Ovary (tissue), 3 donors: ENCODE results near the gene SLC38A11.

Experiments used
- CTCF ChIP-seq, 3 donors: fragments of 450-650 bp in 2 of 3; fragments of 200-600 bp in 1 of 3; IDR thresholded peaks; one replicate each; pipeline versions ENCODE4 v1.5.1 to v1.8.0; 2016 to 2022; ENCODE audit warnings: antibody characterized with exemption in 3 of 3, mild to moderate bottlenecking in 1 of 3
- EP300 ChIP-seq: sonication (generic); formaldehyde crosslinking; IDR thresholded peaks from one replicate; pipeline ENCODE4 v1.6.1; 2017; ENCODE audit warnings: antibody characterized with exemption
- POLR2A ChIP-seq: fragments of 450-650 bp; IDR thresholded peaks from one replicate; pipeline ENCODE4 v1.6.1; 2017; ENCODE audit warnings: antibody characterized with exemption, mild to moderate bottlenecking, moderate library complexity
- donor health status: DM: no; HTN: no; CAD: no.

- TF ChIP-seq CTCF (IDR thresholded peaks at IDR 0.05) (no peak), POLR2A (no peak), EP300 (no peak)
Measured at GRCh38 chr2:164953279-164953678, 2.0 kb downstream of the SLC38A11 start.
